Stimulated activated CD4-positive, alpha-beta T cell treated with anti-CD3 and anti-CD28 coated beads, TNF-alpha, amount 100 ng/mL, for 24 hours (primary cell): ENCODE measurements around the gene PTRHD1.

ENCODE experiments used
- DNase-seq, 3 experiments: peaks; one replicate each; pipeline ENCODE4 v3.0.0-alpha.2; 2020; ENCODE audit warnings: low read depth in 3 of 3

The PTRHD1 gene

GRCh38 chr2:24830351-24830750 lies 37.2 kb upstream of the PTRHD1 start:
- no peak for DNase-seq

- DNase-seq: no peak
Observed at GRCh38 chr2:24828238-24828996, 35.2 kb upstream of the PTRHD1 start.

GRCh38 chr2:24827321-24828237 lies 34.4 kb upstream of the PTRHD1 start:
- peak; percentile 41 to 57 (median 42) for DNase-seq

GRCh38 chr2:24826773-24827145 lies 33.6 kb upstream of the PTRHD1 start:
- DNase-seq: no peak

- no peak for DNase-seq
Observed at GRCh38 chr2:24825883-24826772, 32.9 kb upstream of the PTRHD1 start.

- DNase-seq: peak in 1 of 3 experiments; percentile 42
Observed at GRCh38 chr2:24824966-24825882, 32.0 kb upstream of the PTRHD1 start.

GRCh38 chr2:24824071-24824588 lies 30.9 kb upstream of the PTRHD1 start:
- DNase-seq: no peak

- no peak for DNase-seq
Observed at GRCh38 chr2:24822049-24822706, 29.0 kb upstream of the PTRHD1 start.

GRCh38 chr2:24821433-24821891 lies 28.3 kb upstream of the PTRHD1 start:
- DNase-seq: no peak

- DNase-seq: no peak
Observed at GRCh38 chr2:24820598-24821432, 27.6 kb upstream of the PTRHD1 start.

GRCh38 chr2:24820175-24820513 lies 27.0 kb upstream of the PTRHD1 start:
- no peak for DNase-seq

GRCh38 chr2:24819442-24820174 lies 26.4 kb upstream of the PTRHD1 start:
- no peak for DNase-seq

- no peak for DNase-seq
Observed at GRCh38 chr2:24818721-24819167, 25.6 kb upstream of the PTRHD1 start.

- DNase-seq: no peak
Observed at GRCh38 chr2:24816884-24817283, 23.7 kb upstream of the PTRHD1 start.

- DNase-seq: no peak
Observed at GRCh38 chr2:24816404-24816803, 23.2 kb upstream of the PTRHD1 start.

- no peak for DNase-seq
Observed at GRCh38 chr2:24815171-24815570, 22.0 kb upstream of the PTRHD1 start.

GRCh38 chr2:24814516-24814915 lies 21.3 kb upstream of the PTRHD1 start:
- no peak for DNase-seq

- no peak for DNase-seq
Observed at GRCh38 chr2:24813691-24814137, 20.5 kb upstream of the PTRHD1 start.
